Tibial nerve (tissue), 3 donors: ENCODE data around the gene ACTG2.

Experiments used
- EP300 ChIP-seq, 2 donors: sonication (generic); formaldehyde crosslinking; IDR thresholded peaks; one replicate each; pipeline ENCODE4 v1.6.1; 2017; ENCODE audit warnings: antibody characterized with exemption in 2 of 2, mild to moderate bottlenecking in 1 of 2
- POLR2A ChIP-seq, 2 donors: fragments of 450-650 bp; IDR thresholded peaks; one replicate each; pipeline ENCODE4 v1.6.1; 2017; ENCODE audit warnings: antibody characterized with exemption in 2 of 2, mild to moderate bottlenecking in 2 of 2, moderate library complexity in 2 of 2

- no peak for TF ChIP-seq EP300 (IDR thresholded peaks at IDR 0.05)
- TF ChIP-seq POLR2A (IDR thresholded peaks at IDR 0.05): no peak
Observed at GRCh38 chr2:73891276-73891901, 1.4 kb upstream of the ACTG2 start.
